ENCODE results near the gene FHL2. TPM values are rescaled to one million over a fixed set of nuclear protein-coding genes. Genes with fewer than 3 reads are reported as not detected.

Gene FHL2
- total and polyA plus RNA-seq, 9 of the 15 experiments (the other 6 are each of a cell fraction or from before 2014, with no cell fraction given) = 7.5 to 33.1 (median 23.9) TPM

DNA sequence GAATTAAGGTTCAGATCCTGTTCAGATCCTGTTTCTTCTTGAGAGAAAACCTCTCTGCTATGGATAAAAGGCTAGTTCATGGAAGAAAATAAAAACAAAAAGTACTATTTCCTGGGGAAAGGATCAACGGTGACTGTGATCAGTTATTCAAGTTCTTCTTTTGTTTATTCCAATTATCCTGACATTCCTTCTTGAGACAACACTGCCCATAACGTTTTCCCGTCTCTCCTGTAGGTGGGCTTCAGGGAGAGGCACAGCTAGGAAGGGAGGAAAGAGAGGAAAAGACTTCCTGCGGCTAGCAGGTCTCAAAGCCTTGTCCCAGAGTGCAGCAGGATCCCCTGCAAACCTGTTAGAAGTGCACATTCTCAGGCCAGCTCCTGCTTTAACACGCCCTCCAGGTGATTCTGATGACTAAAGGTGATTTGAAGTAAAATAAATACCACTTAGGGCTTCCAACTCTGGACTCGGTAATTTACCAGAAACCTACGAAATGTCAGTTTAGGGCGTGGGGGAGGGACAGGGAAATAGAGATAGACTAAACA is 4.5 kb upstream of the FHL2 start:
- Histone ChIP-seq H4K20me1 (replicated peaks; ENCODE audit: control insufficient read depth, insufficient read depth, low read length) (no peaks in the 10 kb centered on the region), H3K9me1 (ENCODE audit: control insufficient read depth, insufficient read depth, low read length) (no peaks in the 10 kb centered on the region), H3K9ac (ENCODE audit: insufficient read depth in 1 of 2, low read depth in 2 of 2, low read length in 2 of 2) (peak overlapping the region; percentile 44 to 58; a peak in 3 of 4 replicates), H3K4me2 (ENCODE audit: insufficient read depth, low read length) (peak overlapping the region; percentile 51), H2AFZ (ENCODE audit: low read depth, low read length) (peak overlapping the region; percentile 98), H3K4me1 (replicated peaks in 1 of 2; ENCODE audit: control insufficient read depth in 2 of 2, insufficient read depth in 2 of 2, low read length in 2 of 2) (peaks cover 13 to 19% of the 10 kb centered on the region in 2 experiments), H3K36me3 (ENCODE audit: control insufficient read depth, insufficient read depth, low read length) (no peaks in the 10 kb centered on the region), H3K27me3 (ENCODE audit: control insufficient read depth in 2 of 2, insufficient read depth in 2 of 2, low read length in 2 of 2) (no peaks in the 10 kb centered on the region), H3K9me3 (replicated peaks; ENCODE audit: control insufficient read depth, insufficient read depth, low read depth, low read length) (no peaks in the 10 kb centered on the region), H3K4me3 (no peak overlapping the region), H3K79me2 (ENCODE audit: control insufficient read depth, insufficient read depth, low read length) (peaks cover 5% of the 10 kb centered on the region), H3K27ac (ENCODE audit: extremely low read depth, low read depth, low read length) (peak overlapping the region; percentile 44; the same call in 2 of the 3 replicates)
- TF ChIP-seq U2AF2 (optimal IDR thresholded peaks at IDR 0.05; ENCODE audit: low read depth, low read length) (no peak), ZNF217 (CRISPR knock-in tag; IDR thresholded peaks at IDR 0.05) (no peak), EGR1 (conservative IDR thresholded peaks at IDR 0.05) (no peak), EP300 (IDR thresholded peaks at IDR 0.05; ENCODE audit: low read length) (0 out of 2 replicates have a peak, but pooled peaks have one; percentile 7), BCLAF1 (IDR thresholded peaks at IDR 0.05; ENCODE audit: borderline replicate concordance in 1 of 2, control insufficient read depth in 1 of 2, low read depth in 2 of 2, low read length in 1 of 2) (no peak), HSF4 (CRISPR knock-in tag; IDR thresholded peaks at IDR 0.05; ENCODE audit: borderline replicate concordance) (no peak), VEZF1 (CRISPR knock-in tag; IDR thresholded peaks at IDR 0.05) (0 out of 2 replicates have a peak, but pooled peaks have one; percentile 2), ZNF316 (IDR thresholded peaks at IDR 0.05) (no peak), POLR3A (IDR thresholded peaks at IDR 0.05; ENCODE audit: borderline replicate concordance, extremely low read depth, insufficient read depth, insufficient read length) (no peak), SNIP1 (IDR thresholded peaks at IDR 0.05; ENCODE audit: low read depth) (no peak), CHD4 (IDR thresholded peaks at IDR 0.05; ENCODE audit: insufficient read depth, insufficient replicate concordance, low read depth, low read length, poor library complexity, severe bottlenecking) (no peak), ZNF253 (CRISPR knock-in tag; conservative IDR thresholded peaks at IDR 0.05) (no peak), KLF16 (IDR thresholded peaks at IDR 0.05) (no peak), PTBP1 (IDR thresholded peaks at IDR 0.05; ENCODE audit: low read depth, low read length) (no peak)
- in situ Hi-C loops (cut with MboI) (no loop called here), intact Hi-C loops (cut with micrococcal nuclease) (no loop called here)
- CTCF ChIA-PET (ENCODE audit: low intra/inter-chr PET ratio) = interaction anchor here (0.6 kb wide), 1 partner anchor 286 kb away, joined by 5 read pairs; no protein-coding TSS in a partner anchor
- DNase-seq (ENCODE audit: extremely low read depth in 1 of 4, low spot score in 3 of 4) (no peak), FAIRE-seq (peak; percentile 23), ATAC-seq (no peak)
- POLR2A ChIA-PET = interaction anchor here (0.9 to 1.9 kb wide), 3 partner anchors 10 to 31 kb away, joined by 3 to 9 read pairs (median 4); no protein-coding TSS in a partner anchor
- BruUV-seq (replicated peaks) = no TSS peak
- 33% methylated on average over 8 of the region's 8 CpGs for WGBS (ENCODE audit: insufficient coverage, low coverage, missing lambda C conversion rate)
